A673 (cell line): Measurements from ENCODE around the gene CNPY4.

Source experiments
- EZH2 ChIP-seq: fragments of 200-600 bp; sonication (generic); IDR thresholded peaks from 2 replicates; pipeline ENCODE4 v1.6.1; 2017; ENCODE audit warnings: borderline replicate concordance, low read depth, mild to moderate bottlenecking, mixed read lengths, antibody characterized with exemption, low read length; ENCODE audit not compliant: poor library complexity, severe bottlenecking
- TF ChIP-seq, protein P1 (sequence below): fragments of 300-800, 200-600 bp; sonication (generic); conservative IDR thresholded peaks from 2 replicates; pipeline ENCODE4 v1.5.1; 2017; ENCODE audit warnings: low read depth, mild to moderate bottlenecking, antibody characterized with exemption, low read length, moderate library complexity, mixed read lengths

DNA sequence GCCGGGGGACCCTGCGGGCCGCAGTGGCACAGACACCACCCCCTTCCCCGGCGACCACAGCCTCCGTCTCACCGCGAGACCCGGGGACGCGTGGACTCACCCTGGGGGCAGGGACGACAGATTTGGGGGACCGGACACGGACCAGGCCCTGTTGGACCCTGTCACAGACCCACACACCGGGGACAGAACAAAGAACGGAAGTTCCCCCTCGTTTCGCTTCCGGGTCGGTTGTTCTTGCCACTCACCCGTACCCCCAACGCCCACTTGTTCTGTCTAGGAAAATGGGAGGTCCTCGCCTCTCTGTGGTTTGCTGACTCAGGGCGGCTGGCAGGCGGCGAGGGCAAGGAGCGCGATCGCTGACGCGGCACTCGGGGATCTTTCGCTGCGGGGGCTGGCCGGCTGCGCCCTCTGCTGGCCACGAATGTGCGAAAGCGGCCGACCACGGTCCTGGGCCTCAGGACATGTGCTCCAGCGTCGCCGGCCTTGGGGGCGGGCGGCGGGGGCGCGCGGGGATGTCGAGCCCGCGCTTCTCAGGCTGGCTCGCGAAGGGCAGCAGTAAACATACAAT is 37.8 kb upstream of the CNPY4 start, which contains the start of gene ZNF3:
- TF ChIP-seq, protein P1, sequence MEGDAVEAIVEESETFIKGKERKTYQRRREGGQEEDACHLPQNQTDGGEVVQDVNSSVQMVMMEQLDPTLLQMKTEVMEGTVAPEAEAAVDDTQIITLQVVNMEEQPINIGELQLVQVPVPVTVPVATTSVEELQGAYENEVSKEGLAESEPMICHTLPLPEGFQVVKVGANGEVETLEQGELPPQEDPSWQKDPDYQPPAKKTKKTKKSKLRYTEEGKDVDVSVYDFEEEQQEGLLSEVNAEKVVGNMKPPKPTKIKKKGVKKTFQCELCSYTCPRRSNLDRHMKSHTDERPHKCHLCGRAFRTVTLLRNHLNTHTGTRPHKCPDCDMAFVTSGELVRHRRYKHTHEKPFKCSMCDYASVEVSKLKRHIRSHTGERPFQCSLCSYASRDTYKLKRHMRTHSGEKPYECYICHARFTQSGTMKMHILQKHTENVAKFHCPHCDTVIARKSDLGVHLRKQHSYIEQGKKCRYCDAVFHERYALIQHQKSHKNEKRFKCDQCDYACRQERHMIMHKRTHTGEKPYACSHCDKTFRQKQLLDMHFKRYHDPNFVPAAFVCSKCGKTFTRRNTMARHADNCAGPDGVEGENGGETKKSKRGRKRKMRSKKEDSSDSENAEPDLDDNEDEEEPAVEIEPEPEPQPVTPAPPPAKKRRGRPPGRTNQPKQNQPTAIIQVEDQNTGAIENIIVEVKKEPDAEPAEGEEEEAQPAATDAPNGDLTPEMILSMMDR = peak; percentile 98
- TF ChIP-seq EZH2 = no peak
